ACC112 (cell line): Measurements from ENCODE around the gene DDTL.
"Not testable (repeated sequence)": the region's sequence is repeated elsewhere in the genome, so short reads cannot be mapped to it uniquely, and the experiment has no call there.

Experiments
- H2AFZ ChIP-seq: fragments of 200-600 bp; sonication (generic); one replicate; pipeline ENCODE4 v1.6.0; 2017; ENCODE audit warnings: antibody characterized with exemption, low read length; ENCODE audit not compliant: unreplicated experiment
- H3K27ac ChIP-seq: fragments of 200-600 bp; sonication (generic); 2 replicates; pipeline ENCODE4 v1.5.1; 2014; ENCODE audit warnings: low read depth, mild to moderate bottlenecking, antibody characterized with exemption, low read length, moderate library complexity
- H3K27me3 ChIP-seq: fragments of 200-600 bp; sonication (generic); 2 replicates; pipeline ENCODE4 v1.6.1; 2014; ENCODE audit warnings: mild to moderate bottlenecking, antibody characterized with exemption, low read length, moderate library complexity, mixed read lengths; ENCODE audit not compliant: insufficient read depth
- H3K36me3 ChIP-seq: fragments of 200-600 bp; sonication (generic); 2 replicates; pipeline ENCODE4 v1.6.1; 2016; ENCODE audit warnings: mild to moderate bottlenecking, antibody characterized with exemption, low read length, moderate library complexity, mixed read lengths; ENCODE audit not compliant: insufficient read depth
- H3K4me1 ChIP-seq: fragments of 200-600 bp; sonication (generic); one replicate; pipeline ENCODE4 v1.6.1; 2016; ENCODE audit warnings: low read length, mixed read lengths; ENCODE audit not compliant: insufficient read depth, unreplicated experiment, control insufficient read depth
- H3K4me3 ChIP-seq: fragments of 200-600 bp; sonication (generic); 2 replicates; pipeline ENCODE4 v1.5.1; 2014; ENCODE audit warnings: mild to moderate bottlenecking, low read depth, low read length
- H3K79me2 ChIP-seq: fragments of 200-600 bp; sonication (generic); one replicate; pipeline ENCODE4 v1.6.0; 2016; ENCODE audit warnings: low read length; ENCODE audit not compliant: control insufficient read depth, unreplicated experiment, insufficient read depth

The DDTL gene

GRCh38 chr22:23966568-23966967, at the start of gene DDTL:
DDTL (plus strand) TSS chr22:23966888; CDS start chr22:23966915, 27 bp downstream.
- not testable (repeated sequence) for H3K4me1 ChIP-seq, H3K4me3 ChIP-seq, H3K27ac ChIP-seq, H3K27me3 ChIP-seq, H3K79me2 ChIP-seq, H2AFZ ChIP-seq, H3K36me3 ChIP-seq

- H3K4me1 ChIP-seq, H3K4me3 ChIP-seq, H3K36me3 ChIP-seq, H3K27ac ChIP-seq, H3K79me2 ChIP-seq, H3K27me3 ChIP-seq, H2AFZ ChIP-seq: not testable (repeated sequence)
These were observed 46.4 kb upstream of the DDTL start for GRCh38 chr22:23920267-23920611.

- H3K27ac ChIP-seq, H3K4me1 ChIP-seq, H3K27me3 ChIP-seq, H3K79me2 ChIP-seq, H3K36me3 ChIP-seq, H2AFZ ChIP-seq, H3K4me3 ChIP-seq: not testable (repeated sequence)
These were observed 45.0 kb upstream of the DDTL start for GRCh38 chr22:23921586-23922201.

GRCh38 chr22:23922921-23923320, 43.8 kb upstream of the DDTL start:
- no peaks in the 10 kb centered on the region for H3K79me2 ChIP-seq
- no peak overlapping the region for H3K4me3 ChIP-seq
- H2AFZ ChIP-seq = no peak overlapping the region
- H3K27me3 ChIP-seq = no peaks in the 10 kb centered on the region
- H3K4me1 ChIP-seq = no peaks in the 10 kb centered on the region
- no peak overlapping the region for H3K27ac ChIP-seq
- H3K36me3 ChIP-seq = peaks cover 9% of the 10 kb centered on the region; the same call in 1 of the 2 replicates

- Histone ChIP-seq H3K27me3 (no peaks in the 10 kb centered on the region), H3K4me1 (no peaks in the 10 kb centered on the region), H3K4me3 (no peak overlapping the region), H3K79me2 (no peaks in the 10 kb centered on the region), H2AFZ (no peak overlapping the region), H3K36me3 (peaks cover 9% of the 10 kb centered on the region; the same call in 1 of the 2 replicates), H3K27ac (no peak overlapping the region)
These were observed 41.6 kb upstream of the DDTL start for GRCh38 chr22:23925020-23925606.

- Histone ChIP-seq H3K4me1 (no peaks in the 10 kb centered on the region), H3K79me2 (no peaks in the 10 kb centered on the region), H3K36me3 (peaks cover 9% of the 10 kb centered on the region; the same call in 1 of the 2 replicates), H2AFZ (no peak overlapping the region), H3K27me3 (no peaks in the 10 kb centered on the region), H3K4me3 (no peak overlapping the region), H3K27ac (no peak overlapping the region)
These were observed 40.1 kb upstream of the DDTL start for GRCh38 chr22:23926561-23926960.

- no peak overlapping the region for H3K27ac ChIP-seq
- H3K36me3 ChIP-seq = no peaks in the 10 kb centered on the region
- no peak overlapping the region for H3K4me3 ChIP-seq
- no peaks in the 10 kb centered on the region for H3K27me3 ChIP-seq
- H2AFZ ChIP-seq = no peak overlapping the region
- H3K79me2 ChIP-seq = no peaks in the 10 kb centered on the region
- H3K4me1 ChIP-seq = no peaks in the 10 kb centered on the region
These were observed 28.2 kb upstream of the DDTL start for GRCh38 chr22:23938328-23939016.

- Histone ChIP-seq H2AFZ (no peak overlapping the region), H3K27ac (no peak overlapping the region), H3K27me3 (no peaks in the 10 kb centered on the region), H3K79me2 (no peaks in the 10 kb centered on the region), H3K36me3 (no peaks in the 10 kb centered on the region), H3K4me3 (no peak overlapping the region), H3K4me1 (no peaks in the 10 kb centered on the region)
These were observed 27.7 kb upstream of the DDTL start for GRCh38 chr22:23939017-23939357.

GRCh38 chr22:23940166-23940565, 26.5 kb upstream of the DDTL start:
- H3K79me2 ChIP-seq, H2AFZ ChIP-seq, H3K4me1 ChIP-seq, H3K36me3 ChIP-seq, H3K4me3 ChIP-seq, H3K27me3 ChIP-seq, H3K27ac ChIP-seq: not testable (repeated sequence)

- not testable (repeated sequence) for H3K27ac ChIP-seq, H2AFZ ChIP-seq, H3K4me1 ChIP-seq, H3K27me3 ChIP-seq, H3K4me3 ChIP-seq, H3K36me3 ChIP-seq, H3K79me2 ChIP-seq
These were observed 19.3 kb upstream of the DDTL start for GRCh38 chr22:23947391-23947790.

- H3K27me3 ChIP-seq, H3K36me3 ChIP-seq, H3K79me2 ChIP-seq, H3K4me3 ChIP-seq, H2AFZ ChIP-seq, H3K4me1 ChIP-seq, H3K27ac ChIP-seq: not testable (repeated sequence)
These were observed 16.9 kb upstream of the DDTL start for GRCh38 chr22:23949764-23950163.
